Endothelial cell (in vitro differentiated cells): ENCODE measurements around the gene PPARD. TPM values are rescaled to one million over a fixed set of nuclear protein-coding genes. Genes with fewer than 3 reads are reported as not detected.

ENCODE experiments used
- DNase-seq: peaks from one replicate; pipeline ENCODE4 v3.0.0; 2021; ENCODE audit warnings: low spot score
- H3K27ac Mint-ChIP-seq: one replicate; pipeline ENCODE4 v1.8.0; 2021; ENCODE audit warnings: mixed read lengths, inconsistent platforms; ENCODE audit not compliant: unreplicated experiment
- H3K27me3 Mint-ChIP-seq: one replicate; pipeline ENCODE4 v1.8.0; 2021; ENCODE audit warnings: mild to moderate bottlenecking, moderate library complexity, mixed read lengths, inconsistent platforms; ENCODE audit not compliant: unreplicated experiment
- H3K36me3 Mint-ChIP-seq: one replicate; pipeline ENCODE4 v1.8.0; 2021; ENCODE audit warnings: mild to moderate bottlenecking, low read depth, mixed read lengths, inconsistent platforms; ENCODE audit not compliant: unreplicated experiment
- H3K4me1 Mint-ChIP-seq: one replicate; pipeline ENCODE4 v1.8.0; 2021; ENCODE audit warnings: mild to moderate bottlenecking, mixed read lengths, inconsistent platforms; ENCODE audit not compliant: unreplicated experiment
- H3K4me3 Mint-ChIP-seq: one replicate; pipeline ENCODE4 v1.8.0; 2021; ENCODE audit warnings: mild to moderate bottlenecking, mixed read lengths, inconsistent platforms; ENCODE audit not compliant: unreplicated experiment
- H3K9me3 Mint-ChIP-seq: one replicate; pipeline ENCODE4 v1.8.0; 2021; ENCODE audit warnings: mixed read lengths, inconsistent platforms; ENCODE audit not compliant: unreplicated experiment
- total RNA-seq: library from RNA; stranded (reverse); fragmentation: NEBNext Ultra II Directional; extraction: Animal tissue kit (Norgen Biotek cat#: 25700); gene quantifications from one replicate; pipeline ENCODE4 v1.2.1, GENCODE V29; 2021; ENCODE audit not compliant: unreplicated experiment
- TF ChIP-seq, protein P1 (sequence below): fragments of 200-600 bp; sonication (generic); IDR thresholded peaks from one replicate; pipeline ENCODE4 v1.5.0; 2021; ENCODE audit warnings: antibody characterized with exemption; ENCODE audit not compliant: unreplicated experiment

Gene PPARD
- total RNA-seq, 1 donor from 2014 or later: 38.7 TPM

DNA sequence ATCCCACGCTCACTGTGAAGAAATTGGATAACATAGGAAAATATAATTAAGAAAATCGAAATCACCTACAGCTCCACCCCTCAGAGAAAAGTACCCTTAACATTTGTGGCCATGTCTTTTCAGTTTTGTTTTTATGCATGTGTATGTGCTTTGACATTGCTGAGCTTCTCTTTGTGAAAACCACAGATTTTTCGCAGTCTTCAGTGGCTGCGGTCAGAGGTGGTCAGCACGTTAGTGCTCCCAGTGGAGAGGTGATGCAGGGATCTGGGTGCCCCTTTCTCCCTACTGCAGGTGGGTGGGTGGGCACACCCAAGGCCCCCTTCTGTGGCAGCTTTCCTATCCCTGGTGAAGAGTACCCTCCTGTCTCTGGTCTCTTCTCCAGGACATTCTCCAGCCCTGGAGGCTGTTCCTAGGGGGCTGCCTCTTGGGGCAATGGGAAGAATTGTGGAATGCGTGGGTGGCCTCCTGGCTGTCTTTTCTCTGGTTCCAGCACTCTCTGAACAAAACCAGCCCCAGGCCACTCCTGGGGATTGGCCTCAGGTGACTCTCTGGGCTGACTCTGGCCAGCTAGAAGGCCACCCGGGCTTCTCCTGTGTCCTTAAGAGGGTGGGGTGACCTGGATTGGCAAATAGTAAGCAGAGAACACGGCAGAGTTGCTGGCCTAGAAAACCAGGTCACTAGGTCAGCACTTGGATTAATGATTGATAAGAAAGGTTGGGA lies 59.9 kb downstream of the PPARD start:
- TF ChIP-seq, protein P1, sequence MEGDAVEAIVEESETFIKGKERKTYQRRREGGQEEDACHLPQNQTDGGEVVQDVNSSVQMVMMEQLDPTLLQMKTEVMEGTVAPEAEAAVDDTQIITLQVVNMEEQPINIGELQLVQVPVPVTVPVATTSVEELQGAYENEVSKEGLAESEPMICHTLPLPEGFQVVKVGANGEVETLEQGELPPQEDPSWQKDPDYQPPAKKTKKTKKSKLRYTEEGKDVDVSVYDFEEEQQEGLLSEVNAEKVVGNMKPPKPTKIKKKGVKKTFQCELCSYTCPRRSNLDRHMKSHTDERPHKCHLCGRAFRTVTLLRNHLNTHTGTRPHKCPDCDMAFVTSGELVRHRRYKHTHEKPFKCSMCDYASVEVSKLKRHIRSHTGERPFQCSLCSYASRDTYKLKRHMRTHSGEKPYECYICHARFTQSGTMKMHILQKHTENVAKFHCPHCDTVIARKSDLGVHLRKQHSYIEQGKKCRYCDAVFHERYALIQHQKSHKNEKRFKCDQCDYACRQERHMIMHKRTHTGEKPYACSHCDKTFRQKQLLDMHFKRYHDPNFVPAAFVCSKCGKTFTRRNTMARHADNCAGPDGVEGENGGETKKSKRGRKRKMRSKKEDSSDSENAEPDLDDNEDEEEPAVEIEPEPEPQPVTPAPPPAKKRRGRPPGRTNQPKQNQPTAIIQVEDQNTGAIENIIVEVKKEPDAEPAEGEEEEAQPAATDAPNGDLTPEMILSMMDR: no peak
- peaks cover 7% of the 10 kb centered on the region for H3K27me3 Mint-ChIP-seq
- no peaks in the 10 kb centered on the region for H3K9me3 Mint-ChIP-seq
- H3K4me3 Mint-ChIP-seq: no peak overlapping the region
- H3K4me1 Mint-ChIP-seq: peaks cover 3% of the 10 kb centered on the region
- DNase-seq: no peak
- H3K36me3 Mint-ChIP-seq: peaks cover 9% of the 10 kb centered on the region
- no peak overlapping the region for H3K27ac Mint-ChIP-seq

DNA sequence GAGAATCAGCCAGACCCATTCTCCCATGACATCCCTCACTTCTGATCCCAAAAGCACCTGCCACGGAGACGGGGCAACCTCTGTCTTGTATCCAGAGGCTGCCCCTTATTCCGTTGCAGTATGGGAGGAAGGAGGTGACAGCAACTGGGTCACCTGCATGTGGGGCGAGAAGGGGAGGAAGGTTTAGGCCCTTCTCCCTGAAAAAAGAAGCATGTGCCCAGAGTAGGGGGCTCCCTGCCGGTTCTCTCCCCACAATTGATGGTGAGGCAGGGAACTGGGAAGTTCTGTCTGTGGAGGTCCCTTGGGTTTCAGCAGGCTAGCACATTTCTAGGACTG lies 60.5 kb downstream of the PPARD start:
- no peak for DNase-seq
- Mint-ChIP-seq H3K27ac (no peak overlapping the region), H3K4me1 (peaks cover 2% of the 10 kb centered on the region), H3K4me3 (no peak overlapping the region), H3K27me3 (peaks cover 4% of the 10 kb centered on the region), H3K36me3 (peaks cover 5% of the 10 kb centered on the region), H3K9me3 (no peaks in the 10 kb centered on the region)
- TF ChIP-seq, protein P1: no peak

DNA sequence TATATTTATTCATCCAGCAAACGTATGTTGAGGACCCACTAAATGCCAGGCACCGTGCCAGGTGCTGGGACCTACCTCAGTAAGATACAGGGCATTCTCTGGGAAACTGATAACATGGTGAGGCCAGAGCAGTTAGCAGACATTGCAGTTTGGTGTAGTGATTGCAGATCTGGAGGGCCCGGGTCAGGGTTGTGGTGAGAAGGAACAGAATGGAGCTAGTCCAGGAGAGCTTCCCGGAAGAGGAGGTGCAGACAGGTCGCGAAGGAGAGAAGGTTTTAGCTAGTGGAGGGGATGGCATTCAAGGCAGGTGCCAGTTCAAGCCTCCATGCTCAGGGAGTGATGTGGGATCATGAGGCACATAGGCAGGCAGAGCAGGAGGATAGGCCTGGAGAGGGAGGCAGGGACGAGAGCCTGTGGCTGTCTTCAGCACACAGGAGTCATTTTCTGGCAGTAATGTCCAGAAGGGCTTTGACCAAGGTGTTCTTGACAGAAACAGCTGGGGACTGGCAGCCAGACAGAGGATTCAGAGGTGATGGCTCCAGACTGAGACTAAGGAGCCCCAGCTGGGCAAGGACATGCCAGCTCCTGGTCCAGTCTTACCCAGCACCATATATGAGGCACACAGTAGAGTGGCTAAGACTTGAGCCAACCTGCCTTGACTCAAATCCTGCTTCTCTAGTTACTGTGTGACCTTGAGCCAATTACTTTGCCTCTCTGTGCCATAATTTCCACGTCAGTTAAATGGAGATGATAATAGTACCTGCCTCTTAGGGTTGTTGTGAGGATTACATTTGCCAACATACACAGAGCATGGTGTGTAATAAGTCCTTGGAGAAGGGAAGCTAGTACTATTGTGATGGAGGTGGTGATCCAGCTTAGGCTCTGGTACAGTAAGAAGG lies 61.4 kb downstream of the PPARD start:
- H3K36me3 Mint-ChIP-seq: no peaks in the 10 kb centered on the region

DNA sequence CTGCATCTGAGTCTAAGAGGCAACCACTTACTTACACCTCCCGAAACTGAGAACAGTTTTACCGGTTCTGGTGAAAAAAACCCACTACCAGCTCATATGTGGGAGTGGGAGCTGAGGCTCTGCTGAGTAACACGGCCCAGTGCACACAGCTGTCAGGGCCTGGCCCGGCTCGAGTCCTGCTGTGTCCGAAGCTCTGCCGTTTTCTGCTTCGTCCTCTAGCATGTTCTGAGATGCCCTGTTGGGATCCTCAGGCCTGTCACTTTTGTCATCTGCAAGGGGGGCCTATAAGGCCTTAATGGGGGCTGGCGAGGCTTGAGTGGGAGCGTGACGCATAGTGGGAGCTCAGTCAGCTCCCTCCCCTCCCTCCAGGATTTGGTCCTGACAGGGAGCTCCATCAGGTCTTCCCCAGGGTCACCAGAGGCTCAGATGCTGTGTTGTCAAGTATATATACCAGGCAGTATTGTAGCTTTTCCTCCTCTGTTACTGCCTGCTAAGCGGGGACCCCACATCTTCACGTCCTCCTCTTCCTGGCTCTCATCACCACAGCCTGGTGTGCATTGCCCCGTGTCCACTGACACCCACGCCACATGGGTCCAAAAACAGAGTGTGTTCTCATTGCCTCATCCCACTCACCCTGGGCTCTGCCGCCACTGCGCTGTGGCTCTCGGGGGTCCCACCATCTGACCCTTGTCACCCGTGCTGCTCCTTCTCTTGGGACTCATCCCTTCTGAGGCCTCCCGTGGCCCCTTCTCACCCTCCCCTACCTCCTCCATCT lies 64.5 kb downstream of the PPARD start:
- Mint-ChIP-seq H3K4me1 (peaks cover 11% of the 10 kb centered on the region), H3K4me3 (no peak overlapping the region), H3K9me3 (no peaks in the 10 kb centered on the region), H3K36me3 (peaks cover 17% of the 10 kb centered on the region), H3K27me3 (peaks cover 7% of the 10 kb centered on the region), H3K27ac (no peak overlapping the region)
- no peak for DNase-seq
- TF ChIP-seq, protein P1: no peak

More for the DNA sequence above, 61.4 kb downstream of the PPARD start:
- Mint-ChIP-seq H3K4me1 (peaks cover 2% of the 10 kb centered on the region), H3K4me3 (no peak overlapping the region), H3K9me3 (no peaks in the 10 kb centered on the region), H3K27ac (no peak overlapping the region), H3K27me3 (peaks cover 4% of the 10 kb centered on the region)
- DNase-seq: no peak
- TF ChIP-seq, protein P1: no peak
